ENCODE data around the gene MAP3K20.

The MAP3K20 gene

DNA sequence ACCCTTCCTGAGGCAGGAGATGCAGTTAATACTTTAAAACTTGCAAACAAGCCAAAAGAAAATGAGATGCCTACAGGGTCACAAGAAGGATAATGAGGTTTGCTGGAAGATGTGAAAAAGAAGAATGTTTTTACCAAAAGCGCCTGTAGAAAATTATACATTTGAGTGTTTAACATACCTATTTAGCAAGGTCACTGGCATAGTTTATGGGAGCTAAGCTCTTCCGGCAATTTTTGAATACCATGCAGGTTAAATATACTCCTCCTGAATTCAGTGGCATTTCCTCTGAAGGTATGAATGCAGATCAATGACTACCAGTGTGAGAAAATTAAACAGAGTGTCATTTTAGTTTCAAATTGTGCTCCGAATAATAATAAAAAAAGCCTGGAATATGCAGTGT lies 21.2 kb upstream of the MAP3K20 start:
- peaks cover 7% of the 10 kb centered on the region for H3K27me3 ChIP-seq (ENCODE audit: insufficient read depth, low read length, poor library complexity)
- ATAC-seq (ENCODE audit: insufficient read depth, low read depth) (no peak), DNase-seq (no peak)
- H3K36me3 ChIP-seq (ENCODE audit: insufficient read depth, low read length) = no peaks in the 10 kb centered on the region
- no peak overlapping the region for H3K4me2 ChIP-seq (ENCODE audit: insufficient read depth, low read length)
- TF ChIP-seq EZH2 (IDR thresholded peaks at IDR 0.05; ENCODE audit: borderline replicate concordance, low read depth, low read length, severe bottlenecking) (no peak), CTCF (IDR thresholded peaks at IDR 0.05; ENCODE audit: borderline replicate concordance, extremely low read depth, low read length, poor library complexity, severe bottlenecking) (no peak)
- no peak overlapping the region for H3K27ac ChIP-seq (ENCODE audit: low read length)
- no peak overlapping the region for H3K4me3 ChIP-seq (ENCODE audit: low read depth in 1 of 2, low read length in 2 of 2)
- no peaks in the 10 kb centered on the region for H3K4me1 ChIP-seq (ENCODE audit: insufficient read depth, low read length)
- no peaks in the 10 kb centered on the region for H3K9me3 ChIP-seq (ENCODE audit: insufficient read depth, low read length, severe bottlenecking)
- no peak overlapping the region for H3K9ac ChIP-seq (ENCODE audit: low read depth, low read length)
- no peak overlapping the region for H2AFZ ChIP-seq (ENCODE audit: low read depth, low read length)
- no peaks in the 10 kb centered on the region for H3K79me2 ChIP-seq (ENCODE audit: insufficient read depth, low read length)
- H4K20me1 ChIP-seq (ENCODE audit: insufficient read depth, low read length) = no peaks in the 10 kb centered on the region

DNA sequence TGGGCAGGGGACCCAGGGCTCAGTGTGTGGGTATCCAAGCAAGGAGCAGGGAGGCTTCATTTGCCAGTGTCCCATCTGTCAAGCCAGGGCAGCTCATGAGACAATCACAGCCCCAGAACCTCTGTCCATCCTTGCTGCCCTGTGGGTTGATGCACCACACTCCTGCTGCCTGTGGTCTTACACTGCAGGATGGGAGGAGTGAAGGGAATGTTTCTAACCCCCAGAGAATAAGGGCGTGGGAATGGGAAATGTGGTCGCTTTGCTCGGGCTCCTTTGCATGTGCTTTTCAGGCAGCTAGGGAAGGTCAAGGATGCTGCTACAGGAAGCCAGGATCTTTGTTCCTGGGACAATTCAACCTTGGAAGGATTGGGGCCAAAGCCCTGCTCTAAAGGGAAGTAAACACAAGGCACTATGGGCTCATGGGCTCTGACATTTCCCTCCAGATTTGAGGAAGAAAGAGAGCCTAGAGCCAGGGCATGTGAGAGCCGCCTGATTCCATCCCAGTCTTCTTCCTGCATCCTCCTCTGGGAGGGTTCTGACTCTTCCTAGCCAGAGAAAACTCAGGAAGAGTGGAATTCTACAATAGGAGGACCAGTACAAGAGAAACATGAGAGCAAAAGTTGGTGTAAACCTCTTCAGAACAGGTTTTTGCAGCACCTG lies 18.8 kb upstream of the MAP3K20 start:
- no peak for TF ChIP-seq CTCF (IDR thresholded peaks at IDR 0.05; ENCODE audit: borderline replicate concordance, extremely low read depth, low read length, poor library complexity, severe bottlenecking)
- no peak for TF ChIP-seq EZH2 (IDR thresholded peaks at IDR 0.05; ENCODE audit: borderline replicate concordance, low read depth, low read length, severe bottlenecking)
- Histone ChIP-seq H3K27me3 (ENCODE audit: insufficient read depth, low read length, poor library complexity) (peaks cover 4% of the 10 kb centered on the region), H3K4me1 (ENCODE audit: insufficient read depth, low read length) (no peaks in the 10 kb centered on the region), H2AFZ (ENCODE audit: low read depth, low read length) (no peak overlapping the region), H3K27ac (ENCODE audit: low read length) (no peak overlapping the region), H3K9me3 (ENCODE audit: insufficient read depth, low read length, severe bottlenecking) (no peaks in the 10 kb centered on the region), H3K36me3 (ENCODE audit: insufficient read depth, low read length) (no peaks in the 10 kb centered on the region), H3K4me2 (ENCODE audit: insufficient read depth, low read length) (no peak overlapping the region), H3K4me3 (ENCODE audit: low read depth in 1 of 2, low read length in 2 of 2) (no peak overlapping the region), H3K9ac (ENCODE audit: low read depth, low read length) (no peak overlapping the region), H4K20me1 (ENCODE audit: insufficient read depth, low read length) (no peaks in the 10 kb centered on the region), H3K79me2 (ENCODE audit: insufficient read depth, low read length) (no peaks in the 10 kb centered on the region)
- DNase-seq (no peak), ATAC-seq (ENCODE audit: insufficient read depth, low read depth) (no peak)

DNA sequence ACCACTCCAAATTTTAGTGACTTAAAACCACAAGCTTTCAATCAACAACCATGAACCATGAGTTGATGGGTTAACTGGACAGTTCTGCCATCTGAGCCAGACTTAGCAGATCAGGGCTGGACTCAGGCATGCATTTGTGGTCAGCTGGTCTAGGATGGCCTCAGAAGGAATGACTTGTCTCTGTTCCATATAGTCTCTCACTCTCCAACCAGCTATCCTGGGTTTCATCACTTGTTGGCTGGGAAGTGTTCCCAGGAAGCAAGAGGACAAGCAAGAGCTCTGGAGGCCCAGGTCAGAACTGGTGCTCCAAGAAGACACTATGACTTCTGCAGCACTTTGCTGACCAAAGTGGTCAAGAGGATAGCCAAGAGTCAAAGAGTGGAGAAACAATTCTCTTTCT lies 17.5 kb upstream of the MAP3K20 start:
- Histone ChIP-seq H4K20me1 (ENCODE audit: insufficient read depth, low read length) (no peaks in the 10 kb centered on the region), H3K4me1 (ENCODE audit: insufficient read depth, low read length) (no peaks in the 10 kb centered on the region), H3K27me3 (ENCODE audit: insufficient read depth, low read length, poor library complexity) (peaks cover 4% of the 10 kb centered on the region), H3K4me2 (ENCODE audit: insufficient read depth, low read length) (no peak overlapping the region), H3K4me3 (ENCODE audit: low read depth in 1 of 2, low read length in 2 of 2) (no peak overlapping the region), H3K9me3 (ENCODE audit: insufficient read depth, low read length, severe bottlenecking) (no peaks in the 10 kb centered on the region), H3K36me3 (ENCODE audit: insufficient read depth, low read length) (no peaks in the 10 kb centered on the region), H2AFZ (ENCODE audit: low read depth, low read length) (no peak overlapping the region), H3K9ac (ENCODE audit: low read depth, low read length) (no peak overlapping the region), H3K27ac (ENCODE audit: low read length) (no peak overlapping the region), H3K79me2 (ENCODE audit: insufficient read depth, low read length) (no peaks in the 10 kb centered on the region)
- ATAC-seq (ENCODE audit: insufficient read depth, low read depth) (no peak), DNase-seq (no peak)
- TF ChIP-seq CTCF (IDR thresholded peaks at IDR 0.05; ENCODE audit: borderline replicate concordance, extremely low read depth, low read length, poor library complexity, severe bottlenecking) = no peak
- TF ChIP-seq EZH2 (IDR thresholded peaks at IDR 0.05; ENCODE audit: borderline replicate concordance, low read depth, low read length, severe bottlenecking) = no peak

Measured in DND-41 (cell line).